GM23338 (cell line): Measurements from ENCODE around the gene STK38L. TPM values are rescaled to one million over a fixed set of nuclear protein-coding genes. Genes with fewer than 3 reads are reported as not detected.

Experiments used
- ATAC-seq: fragments of 200-7000 bp; cut with Tn5 transposase; 3 replicates; pipeline ENCODE4 v1.9.1; 2020
- DNase-seq: peaks from one replicate; pipeline ENCODE4 v3.0.0-alpha.2; 2015; ENCODE audit warnings: low spot score
- H2AFZ ChIP-seq: fragments of 200-600 bp; sonication (generic); 2 replicates; pipeline ENCODE4 v1.8.0; 2016; ENCODE audit warnings: antibody characterized with exemption, mild to moderate bottlenecking, moderate library complexity
- H3F3A ChIP-seq: fragments of 200-600 bp; sonication (generic); replicated peaks from 2 replicates; pipeline ENCODE4 v1.8.0; 2017; ENCODE audit warnings: antibody characterized with exemption, mixed run types, low read depth
- H3K27ac ChIP-seq: fragments of 200-600 bp; sonication (generic); 2 replicates; pipeline ENCODE4 v1.6.1; 2016; ENCODE audit warnings: low read depth
- H3K27me3 ChIP-seq: fragments of 200-600 bp; sonication (generic); 2 replicates; pipeline ENCODE4 v1.8.0; 2016; ENCODE audit warnings: mild to moderate bottlenecking, mixed run types, moderate library complexity; ENCODE audit not compliant: insufficient read depth
- H3K36me3 ChIP-seq: fragments of 200-600 bp; sonication (generic); 2 replicates; pipeline ENCODE4 v1.8.0; 2016; ENCODE audit warnings: mild to moderate bottlenecking; ENCODE audit not compliant: insufficient read depth
- H3K4me1 ChIP-seq: fragments of 200-600 bp; sonication (generic); 2 replicates; pipeline ENCODE4 v1.8.0; 2016; ENCODE audit warnings: mild to moderate bottlenecking, moderate library complexity; ENCODE audit not compliant: insufficient read depth
- H3K4me2 ChIP-seq: fragments of 200-600 bp; sonication (generic); 2 replicates; pipeline ENCODE4 v1.7.1; 2017; ENCODE audit warnings: mixed run types
- H3K4me3 ChIP-seq: fragments of 200-600 bp; sonication (generic); 2 replicates; pipeline ENCODE4 v1.6.1; 2016; ENCODE audit warnings: mixed run types
- H3K79me2 ChIP-seq: fragments of 200-600 bp; sonication (generic); replicated peaks from 2 replicates; pipeline ENCODE4 v1.8.0; 2017; ENCODE audit warnings: mild to moderate bottlenecking; ENCODE audit not compliant: insufficient read depth
- H3K9me2 ChIP-seq: fragments of 200-600 bp; sonication (generic); 2 replicates; pipeline ENCODE4 v1.8.0; 2017; ENCODE audit not compliant: insufficient read depth
- H4K20me1 ChIP-seq: fragments of 200-600 bp; sonication (generic); replicated peaks from 2 replicates; pipeline ENCODE4 v1.8.0; 2017; ENCODE audit warnings: mild to moderate bottlenecking; ENCODE audit not compliant: insufficient read depth
- H3K27ac Mint-ChIP-seq: 2 replicates; pipeline ENCODE4 v1.8.0; 2020; ENCODE audit warnings: inconsistent platforms, mild to moderate bottlenecking, moderate library complexity, mixed read lengths
- H3K27me3 Mint-ChIP-seq: 3 replicates; pipeline ENCODE4 v1.8.0; 2022; ENCODE audit warnings: low read depth, mild to moderate bottlenecking, moderate library complexity, mixed read lengths, inconsistent platforms; ENCODE audit not compliant: insufficient read depth, poor library complexity
- H3K36me3 Mint-ChIP-seq: 3 replicates; pipeline ENCODE4 v1.8.0; 2021; ENCODE audit warnings: low read depth, mild to moderate bottlenecking, inconsistent platforms, moderate library complexity, mixed read lengths
- H3K4me1 Mint-ChIP-seq: 3 replicates; pipeline ENCODE4 v1.8.0; 2020; ENCODE audit warnings: mild to moderate bottlenecking, inconsistent platforms, mixed read lengths
- H3K4me3 Mint-ChIP-seq: 3 replicates; pipeline ENCODE4 v1.8.0; 2021; ENCODE audit warnings: moderate library complexity, mild to moderate bottlenecking, inconsistent platforms, mixed read lengths
- H3K9me3 Mint-ChIP-seq: 3 replicates; pipeline ENCODE4 v1.8.0; 2020; ENCODE audit warnings: moderate library complexity, mild to moderate bottlenecking, inconsistent platforms, mixed read lengths
- EZH2phosphoT487 ChIP-seq: fragments of 200-600 bp; sonication (generic); IDR thresholded peaks from one replicate; pipeline ENCODE4 v1.8.1; 2018; ENCODE audit warnings: antibody characterized with exemption; ENCODE audit not compliant: unreplicated experiment
- JUNB ChIP-seq: IDR thresholded peaks from one replicate; pipeline ENCODE4 v1.6.1; 2016; ENCODE audit warnings: antibody characterized with exemption; ENCODE audit not compliant: unreplicated experiment
- NANOG ChIP-seq: IDR thresholded peaks from 2 replicates; pipeline ENCODE4 v1.6.1; 2016; ENCODE audit warnings: antibody characterized with exemption, borderline replicate concordance
- POLR2AphosphoS5 ChIP-seq: IDR thresholded peaks from 2 replicates; pipeline ENCODE4 v1.6.1; 2016; ENCODE audit warnings: antibody characterized with exemption, low read depth
- REST ChIP-seq: IDR thresholded peaks from one replicate; pipeline ENCODE4 v1.6.1; 2018; ENCODE audit warnings: antibody characterized with exemption; ENCODE audit not compliant: unreplicated experiment
- STAT1 ChIP-seq: IDR thresholded peaks from one replicate; pipeline ENCODE4 v1.6.1; 2016; ENCODE audit warnings: antibody characterized with exemption; ENCODE audit not compliant: unreplicated experiment
- ZNF331 ChIP-seq: fragments of 250-450 bp; sonication (Bioruptor Pico); IDR thresholded peaks from 2 replicates; pipeline ENCODE4 v1.5.0; 2020; ENCODE audit warnings: low read depth, mild to moderate bottlenecking, moderate library complexity
- ZNF462 ChIP-seq: fragments of 250-450 bp; sonication (Bioruptor Pico); IDR thresholded peaks from 2 replicates; pipeline ENCODE4 v1.5.0; 2020; ENCODE audit warnings: mild to moderate bottlenecking, moderate library complexity
- polyA plus RNA-seq: library from polyadenylated mRNA; unstranded; fragments of >200 nt; fragmentation: Nextera tagmentation; extraction: Ambion mirVana; gene quantifications from 2 replicates; pipeline ENCODE4 v1.2.1, GENCODE V29; 2016
- total RNA-seq: library from RNA; depleted of rRNA; stranded (reverse); fragments of >200 nt; shearing (Covaris generic); gene quantifications from 2 replicates; pipeline ENCODE4 v1.2.3, GENCODE V29; 2014

The STK38L gene
- total and polyA plus RNA-seq, 2 experiments from 2014 or later, result 28.9 to 56.5 TPM

- Histone ChIP-seq H3K27ac (no peak overlapping the region), H3K27me3 (no peaks in the 10 kb centered on the region), H3K4me3 (no peak overlapping the region), H3K4me1 (peaks cover 20% of the 10 kb centered on the region), H4K20me1 (peaks cover 11% of the 10 kb centered on the region; the same call in 1 of the 2 replicates), H3K4me2 (no peak overlapping the region), H2AFZ (no peak overlapping the region), H3K79me2 (peaks cover 91% of the 10 kb centered on the region), H3F3A (no peaks in the 10 kb centered on the region), H3K9me2 (no peaks in the 10 kb centered on the region), H3K36me3 (no peaks in the 10 kb centered on the region; the same call in 1 of the 2 replicates)
- no peaks in the 10 kb centered on the region for H3K27me3 Mint-ChIP-seq
- no peak for DNase-seq
- H3K9me3 Mint-ChIP-seq, result no peaks in the 10 kb centered on the region
- no peaks in the 10 kb centered on the region for H3K36me3 Mint-ChIP-seq
- no peak for ATAC-seq
- H3K4me3 Mint-ChIP-seq, result no peak overlapping the region
- H3K27ac Mint-ChIP-seq, result no peak overlapping the region
- peaks cover 19% of the 10 kb centered on the region for H3K4me1 Mint-ChIP-seq
- TF ChIP-seq EZH2phosphoT487 (no peak), ZNF331 (no peak), REST (no peak), JUNB (no peak)
Observed at GRCh38 chr12:27257104-27257843, 13.2 kb downstream of the STK38L start.

GRCh38 chr12:27260746-27261145 is 16.7 kb downstream of the STK38L start:
- Mint-ChIP-seq H3K27ac (peak overlapping the region; percentile 14), H3K4me3 (no peak overlapping the region), H3K36me3 (no peaks in the 10 kb centered on the region), H3K27me3 (no peaks in the 10 kb centered on the region), H3K4me1 (peaks cover 19% of the 10 kb centered on the region), H3K9me3 (no peaks in the 10 kb centered on the region)
- Histone ChIP-seq H3K36me3 (no peaks in the 10 kb centered on the region), H3K27me3 (no peaks in the 10 kb centered on the region), H2AFZ (no peak overlapping the region), H3K4me1 (peaks cover 20% of the 10 kb centered on the region), H4K20me1 (peaks cover 13% of the 10 kb centered on the region; the same call in 1 of the 2 replicates), H3K9me2 (no peaks in the 10 kb centered on the region), H3K27ac (no peak overlapping the region; the same call in 1 of the 2 replicates), H3K4me2 (no peak overlapping the region), H3F3A (no peaks in the 10 kb centered on the region), H3K79me2 (peaks cover 87% of the 10 kb centered on the region), H3K4me3 (no peak overlapping the region)
- no peak for DNase-seq
- ATAC-seq, result no peak
- TF ChIP-seq ZNF462 (no peak), STAT1 (no peak), JUNB (no peak), NANOG (no peak), POLR2AphosphoS5 (no peak), REST (no peak)
